ENCODE measurements around the gene HDAC4.

HDAC4 gene

DNA sequence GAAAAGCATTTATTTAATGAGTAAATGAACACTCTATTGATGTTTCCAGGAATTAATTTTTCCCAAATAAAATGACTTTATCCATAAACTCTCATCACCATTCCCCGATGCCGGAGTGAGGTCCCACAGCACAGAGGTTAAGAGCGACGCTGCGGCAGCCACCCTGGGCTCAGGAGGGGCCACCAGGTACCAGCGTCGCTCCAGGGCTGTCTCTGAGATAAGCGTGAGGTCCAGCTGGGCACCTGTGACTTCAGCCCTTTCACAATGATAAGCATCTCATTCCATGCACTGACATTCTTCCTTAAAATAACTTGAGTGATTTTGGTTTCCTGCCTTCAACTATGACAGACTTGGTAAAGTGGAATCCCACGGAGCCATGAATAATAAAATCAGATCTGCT lies 370.9 kb downstream of the HDAC4 start:
- no peak for TF ChIP-seq HDGF (IDR thresholded peaks at IDR 0.05; ENCODE audit: borderline replicate concordance)
- TF ChIP-seq FOXM1 (IDR thresholded peaks at IDR 0.05; ENCODE audit: borderline replicate concordance): no peak
- no peak for TF ChIP-seq FOXA1 (IDR thresholded peaks at IDR 0.05)
- TF ChIP-seq BHLHE40 (IDR thresholded peaks at IDR 0.05; ENCODE audit: borderline replicate concordance): no peak
- TF ChIP-seq L3MBTL2 (conservative IDR thresholded peaks at IDR 0.05): no peak
- no peak for TF ChIP-seq LEF1 (IDR thresholded peaks at IDR 0.05; ENCODE audit: borderline replicate concordance)
- TF ChIP-seq SP1 (IDR thresholded peaks at IDR 0.05): no peak
- no peak for TF ChIP-seq ZNF384 (IDR thresholded peaks at IDR 0.05)
- TF ChIP-seq ARNT (IDR thresholded peaks at IDR 0.05): no peak
- TF ChIP-seq ELF4 (IDR thresholded peaks at IDR 0.05): no peak
- no peak for TF ChIP-seq FOXK2 (IDR thresholded peaks at IDR 0.05)
- TF ChIP-seq, protein P1, sequence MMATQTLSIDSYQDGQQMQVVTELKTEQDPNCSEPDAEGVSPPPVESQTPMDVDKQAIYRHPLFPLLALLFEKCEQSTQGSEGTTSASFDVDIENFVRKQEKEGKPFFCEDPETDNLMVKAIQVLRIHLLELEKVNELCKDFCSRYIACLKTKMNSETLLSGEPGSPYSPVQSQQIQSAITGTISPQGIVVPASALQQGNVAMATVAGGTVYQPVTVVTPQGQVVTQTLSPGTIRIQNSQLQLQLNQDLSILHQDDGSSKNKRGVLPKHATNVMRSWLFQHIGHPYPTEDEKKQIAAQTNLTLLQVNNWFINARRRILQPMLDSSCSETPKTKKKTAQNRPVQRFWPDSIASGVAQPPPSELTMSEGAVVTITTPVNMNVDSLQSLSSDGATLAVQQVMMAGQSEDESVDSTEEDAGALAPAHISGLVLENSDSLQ (IDR thresholded peaks at IDR 0.05): no peak
- TF ChIP-seq NFRKB (IDR thresholded peaks at IDR 0.05): no peak
- DNase-seq (ENCODE audit: extremely low spot score): no peak
- ChIA-PET CTCF (no interaction called here), POLR2A (no interaction called here)

DNA sequence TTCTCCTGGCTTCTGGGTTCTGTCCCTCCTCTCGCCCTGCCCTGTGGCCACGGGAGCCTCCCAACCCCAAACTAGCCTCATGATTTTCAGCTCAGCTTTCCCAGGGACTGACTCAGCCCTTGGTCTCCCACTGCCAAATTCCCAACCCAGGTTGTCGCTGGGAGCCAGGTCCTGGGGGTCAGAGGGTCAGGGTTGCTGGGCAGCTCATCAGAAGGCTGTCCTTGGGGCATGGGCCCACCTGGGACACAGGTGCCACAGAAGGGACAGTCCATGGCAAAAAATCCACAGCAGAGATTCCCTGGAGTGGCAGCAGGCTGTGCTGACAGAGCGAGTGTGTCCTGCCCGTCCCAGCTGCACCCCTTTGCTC lies 372.6 kb downstream of the HDAC4 start:
- no peak for DNase-seq (ENCODE audit: extremely low spot score)
- no peak for TF ChIP-seq ELF4 (IDR thresholded peaks at IDR 0.05)
- TF ChIP-seq ARNT (IDR thresholded peaks at IDR 0.05): no peak
- TF ChIP-seq FOXK2 (IDR thresholded peaks at IDR 0.05): no peak
- TF ChIP-seq LEF1 (IDR thresholded peaks at IDR 0.05; ENCODE audit: borderline replicate concordance): no peak
- no peak for TF ChIP-seq TARDBP (IDR thresholded peaks at IDR 0.05)
- TF ChIP-seq CTBP1 (IDR thresholded peaks at IDR 0.05; ENCODE audit: borderline replicate concordance): no peak
- TF ChIP-seq BHLHE40 (IDR thresholded peaks at IDR 0.05; ENCODE audit: borderline replicate concordance): no peak
- no peak for TF ChIP-seq HDGF (IDR thresholded peaks at IDR 0.05; ENCODE audit: borderline replicate concordance)
- TF ChIP-seq, protein P1 (IDR thresholded peaks at IDR 0.05): no peak
- TF ChIP-seq L3MBTL2 (conservative IDR thresholded peaks at IDR 0.05): no peak
- no peak for TF ChIP-seq ZNF384 (IDR thresholded peaks at IDR 0.05)
- no peak for TF ChIP-seq SP1 (IDR thresholded peaks at IDR 0.05)
- no peak for TF ChIP-seq FOXA1 (IDR thresholded peaks at IDR 0.05)
- TF ChIP-seq NFRKB (IDR thresholded peaks at IDR 0.05): no peak
- no peak for TF ChIP-seq SUZ12 (IDR thresholded peaks at IDR 0.05)
- no peak for TF ChIP-seq FOXM1 (IDR thresholded peaks at IDR 0.05; ENCODE audit: borderline replicate concordance)
- POLR2A ChIA-PET: no interaction called here
- CTCF ChIA-PET: no interaction called here

DNA sequence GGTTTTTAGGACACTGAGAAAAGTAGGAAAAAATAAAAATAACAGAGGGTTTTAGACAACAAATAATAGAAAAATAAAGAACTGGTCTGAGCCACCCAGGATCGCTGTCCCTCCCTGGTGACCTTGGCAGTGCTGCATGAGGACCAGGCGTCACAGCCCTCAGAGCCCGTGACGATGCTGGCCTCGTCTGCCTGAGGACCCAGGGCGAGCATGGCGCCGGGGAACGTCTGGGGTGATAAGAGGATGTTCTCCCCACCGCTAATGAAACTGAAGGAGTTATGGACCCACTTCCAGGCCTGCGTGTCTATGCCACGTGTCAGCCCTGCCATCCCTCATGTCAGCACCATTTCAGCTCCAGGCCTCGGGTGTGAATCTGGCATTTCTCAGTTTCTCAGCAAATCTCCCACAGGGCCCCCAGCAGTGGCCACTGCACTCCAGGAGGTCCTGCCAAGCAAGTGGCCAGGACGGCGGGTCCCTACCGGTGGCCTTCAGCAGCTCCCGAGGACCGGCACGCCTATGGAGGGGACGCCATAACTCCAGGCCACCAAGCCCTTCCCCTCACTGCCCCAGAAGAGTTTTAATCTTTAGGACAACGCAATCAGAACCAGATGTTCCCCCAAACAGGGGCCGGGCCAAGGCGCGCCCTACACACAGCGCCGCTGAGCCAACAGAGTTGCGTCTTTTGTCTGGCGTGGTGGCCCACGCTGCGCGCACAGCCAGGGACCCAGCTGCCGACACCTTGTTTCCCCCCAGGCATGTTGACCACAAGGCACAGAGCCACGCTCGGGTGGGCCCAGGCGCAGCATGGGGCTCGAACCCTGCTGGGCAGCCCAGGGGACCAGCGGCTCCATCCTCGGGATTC lies 373.2 kb downstream of the HDAC4 start:
- POLR2A ChIA-PET: no interaction called here
- CTCF ChIA-PET: no interaction called here
- DNase-seq (ENCODE audit: extremely low spot score): no peak
- no peak for TF ChIP-seq HDGF (IDR thresholded peaks at IDR 0.05; ENCODE audit: borderline replicate concordance)
- TF ChIP-seq, protein P1 (IDR thresholded peaks at IDR 0.05): no peak
- no peak for TF ChIP-seq L3MBTL2 (conservative IDR thresholded peaks at IDR 0.05)
- no peak for TF ChIP-seq ZNF384 (IDR thresholded peaks at IDR 0.05)
- no peak for TF ChIP-seq FOXA1 (IDR thresholded peaks at IDR 0.05)
- TF ChIP-seq ARNT (IDR thresholded peaks at IDR 0.05): no peak
- no peak for TF ChIP-seq LEF1 (IDR thresholded peaks at IDR 0.05; ENCODE audit: borderline replicate concordance)
- no peak for TF ChIP-seq SUZ12 (IDR thresholded peaks at IDR 0.05)
- no peak for TF ChIP-seq FOXK2 (IDR thresholded peaks at IDR 0.05)
- TF ChIP-seq FOXM1 (IDR thresholded peaks at IDR 0.05; ENCODE audit: borderline replicate concordance): no peak
- TF ChIP-seq ELF4 (IDR thresholded peaks at IDR 0.05): no peak
- TF ChIP-seq BHLHE40 (IDR thresholded peaks at IDR 0.05; ENCODE audit: borderline replicate concordance): no peak

DNA sequence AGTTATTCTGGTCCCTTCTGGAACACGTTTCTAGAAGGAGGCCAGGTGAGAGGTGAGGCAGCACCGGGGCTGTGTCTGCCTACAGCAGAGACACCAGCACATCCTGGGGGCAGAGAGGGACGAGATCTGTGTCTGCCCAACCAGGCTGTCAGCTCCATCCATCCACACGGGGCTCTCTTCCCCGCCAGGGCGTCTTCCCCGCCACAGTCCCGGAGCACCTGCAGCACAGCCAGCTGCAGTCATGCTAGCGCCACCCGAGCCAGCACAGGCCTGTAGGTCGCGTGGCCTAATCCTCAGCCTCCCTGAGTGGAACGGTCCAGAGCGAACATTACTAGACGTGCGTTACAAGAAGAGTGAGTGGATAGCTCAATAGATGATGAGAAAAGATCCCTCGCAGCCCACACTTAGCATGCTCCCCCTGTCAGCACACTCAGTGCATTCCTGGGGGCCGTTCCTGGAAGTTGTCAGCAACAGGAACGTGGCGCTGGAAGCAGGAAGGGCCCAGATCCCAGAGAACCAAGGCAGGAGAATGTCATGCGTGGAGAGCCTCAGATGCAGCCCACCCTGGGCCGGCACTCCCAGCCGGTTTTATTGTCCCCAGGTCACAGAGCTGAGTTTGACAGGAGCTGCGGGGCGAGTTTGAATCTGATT lies 374.0 kb downstream of the HDAC4 start:
- TF ChIP-seq CTBP1 (IDR thresholded peaks at IDR 0.05; ENCODE audit: borderline replicate concordance) (no peak), ZNF384 (IDR thresholded peaks at IDR 0.05) (no peak), LEF1 (IDR thresholded peaks at IDR 0.05; ENCODE audit: borderline replicate concordance) (no peak), TARDBP (IDR thresholded peaks at IDR 0.05) (no peak), BHLHE40 (IDR thresholded peaks at IDR 0.05; ENCODE audit: borderline replicate concordance) (no peak), FOXM1 (IDR thresholded peaks at IDR 0.05; ENCODE audit: borderline replicate concordance) (no peak), FOXA1 (IDR thresholded peaks at IDR 0.05) (no peak), ELF4 (IDR thresholded peaks at IDR 0.05) (no peak), NFRKB (IDR thresholded peaks at IDR 0.05) (no peak), ARNT (IDR thresholded peaks at IDR 0.05) (no peak), L3MBTL2 (conservative IDR thresholded peaks at IDR 0.05) (no peak), SUZ12 (IDR thresholded peaks at IDR 0.05) (no peak), SP1 (IDR thresholded peaks at IDR 0.05) (no peak), HDGF (IDR thresholded peaks at IDR 0.05; ENCODE audit: borderline replicate concordance) (no peak)
- TF ChIP-seq, protein P1 (IDR thresholded peaks at IDR 0.05): no peak
- ChIA-PET CTCF (no interaction called here), POLR2A (no interaction called here)
- no peak for DNase-seq (ENCODE audit: extremely low spot score)

DNA sequence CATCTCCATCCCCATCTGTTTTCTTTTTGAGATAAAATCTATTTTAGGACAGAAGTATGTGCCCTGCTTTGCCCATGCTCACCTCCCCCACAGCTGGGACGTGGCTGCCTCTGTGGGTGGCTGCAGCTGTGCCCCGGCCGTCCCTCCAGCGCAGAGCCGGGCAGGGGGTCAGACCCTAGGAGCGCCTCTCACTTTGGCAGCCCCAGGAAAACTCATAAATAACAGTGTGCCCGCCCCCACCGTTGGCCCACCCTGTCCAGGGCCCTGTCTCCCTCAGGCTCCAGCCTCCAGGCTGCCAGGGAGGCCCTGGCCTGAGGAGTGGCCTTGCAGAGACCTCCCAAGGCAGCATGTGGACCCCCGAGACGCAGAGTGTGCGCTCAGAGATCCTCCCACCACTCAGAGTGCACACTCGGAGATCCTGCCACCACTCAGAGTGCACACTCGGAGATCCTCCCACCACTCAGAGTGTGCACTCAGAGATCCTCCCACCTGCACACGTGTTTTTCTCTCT lies 374.8 kb downstream of the HDAC4 start:
- no peak for DNase-seq (ENCODE audit: extremely low spot score)
- TF ChIP-seq NFRKB (IDR thresholded peaks at IDR 0.05) (no peak), FOXM1 (IDR thresholded peaks at IDR 0.05; ENCODE audit: borderline replicate concordance) (no peak), ARNT (IDR thresholded peaks at IDR 0.05) (no peak), LEF1 (IDR thresholded peaks at IDR 0.05; ENCODE audit: borderline replicate concordance) (no peak), TARDBP (IDR thresholded peaks at IDR 0.05) (no peak), SUZ12 (IDR thresholded peaks at IDR 0.05) (no peak), BHLHE40 (IDR thresholded peaks at IDR 0.05; ENCODE audit: borderline replicate concordance) (no peak), HDGF (IDR thresholded peaks at IDR 0.05; ENCODE audit: borderline replicate concordance) (no peak)
- TF ChIP-seq, protein P1 (IDR thresholded peaks at IDR 0.05): no peak
- ChIA-PET CTCF (no interaction called here), POLR2A (no interaction called here)

All from HEK293T (cell line).